Measurements from ENCODE around the gene NFATC3. TPM values are rescaled to one million over a fixed set of nuclear protein-coding genes. Genes with fewer than 3 reads are reported as not detected.

Gene NFATC3
- total RNA-seq, 1 experiment from 2014 or later: 37.2 TPM

DNA sequence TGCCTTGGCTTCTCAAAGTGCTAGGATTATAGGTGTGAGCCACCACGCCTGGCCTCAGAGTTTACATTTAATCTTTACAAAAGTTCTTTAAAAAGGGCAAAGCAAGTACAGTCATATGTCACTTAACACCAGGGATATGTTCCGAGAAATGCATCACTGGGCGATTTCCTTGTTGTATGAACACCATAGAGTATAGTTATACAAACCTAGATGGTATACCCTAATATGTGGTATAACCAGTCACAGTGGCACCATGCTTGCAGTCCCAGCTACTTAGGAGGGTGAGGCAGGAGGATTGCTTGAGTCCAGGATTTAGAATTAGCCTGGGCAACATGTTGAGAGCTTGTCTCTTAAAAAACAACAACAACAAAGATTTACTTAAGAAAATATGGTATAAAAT lies 51.3 kb downstream of the NFATC3 start:
- Histone ChIP-seq H3K79me2 (ENCODE audit: low read depth) (peaks cover 3% of the 10 kb centered on the region; the same call in 1 of the 2 replicates), H2AFZ (no peak overlapping the region), H3K27me3 (ENCODE audit: insufficient read depth, low read depth) (no peaks in the 10 kb centered on the region), H3K9me3 (ENCODE audit: insufficient read depth, low read depth) (no peaks in the 10 kb centered on the region), H3K27ac (no peak overlapping the region), H3K4me3 (no peak overlapping the region), H3K4me1 (replicated peaks; ENCODE audit: insufficient read depth) (peaks cover 4% of the 10 kb centered on the region), H4K20me1 (ENCODE audit: insufficient read depth) (no peaks in the 10 kb centered on the region), H3K36me3 (ENCODE audit: low read depth) (0 out of 2 replicates have a peak, but pooled peaks cover 3% of the 10 kb centered on the region), H3F3A (ENCODE audit: insufficient read depth, low read depth) (peaks cover 4% of the 10 kb centered on the region; the same call in 1 of the 2 replicates), H3K4me2 (no peak overlapping the region), H3K9me2 (ENCODE audit: insufficient read depth) (no peaks in the 10 kb centered on the region)
- intact Hi-C loops (cut with micrococcal nuclease; ENCODE audit: unreplicated experiment): no loop called here
- BruUV-seq (replicated peaks): no TSS peak
- ChIA-PET CTCF (no interaction called here), POLR2A (ENCODE audit: unreplicated experiment) (no interaction called here)
- DNase-seq: no peak
- TF ChIP-seq, protein P1, sequence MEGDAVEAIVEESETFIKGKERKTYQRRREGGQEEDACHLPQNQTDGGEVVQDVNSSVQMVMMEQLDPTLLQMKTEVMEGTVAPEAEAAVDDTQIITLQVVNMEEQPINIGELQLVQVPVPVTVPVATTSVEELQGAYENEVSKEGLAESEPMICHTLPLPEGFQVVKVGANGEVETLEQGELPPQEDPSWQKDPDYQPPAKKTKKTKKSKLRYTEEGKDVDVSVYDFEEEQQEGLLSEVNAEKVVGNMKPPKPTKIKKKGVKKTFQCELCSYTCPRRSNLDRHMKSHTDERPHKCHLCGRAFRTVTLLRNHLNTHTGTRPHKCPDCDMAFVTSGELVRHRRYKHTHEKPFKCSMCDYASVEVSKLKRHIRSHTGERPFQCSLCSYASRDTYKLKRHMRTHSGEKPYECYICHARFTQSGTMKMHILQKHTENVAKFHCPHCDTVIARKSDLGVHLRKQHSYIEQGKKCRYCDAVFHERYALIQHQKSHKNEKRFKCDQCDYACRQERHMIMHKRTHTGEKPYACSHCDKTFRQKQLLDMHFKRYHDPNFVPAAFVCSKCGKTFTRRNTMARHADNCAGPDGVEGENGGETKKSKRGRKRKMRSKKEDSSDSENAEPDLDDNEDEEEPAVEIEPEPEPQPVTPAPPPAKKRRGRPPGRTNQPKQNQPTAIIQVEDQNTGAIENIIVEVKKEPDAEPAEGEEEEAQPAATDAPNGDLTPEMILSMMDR (conservative IDR thresholded peaks at IDR 0.05): no peak

DNA sequence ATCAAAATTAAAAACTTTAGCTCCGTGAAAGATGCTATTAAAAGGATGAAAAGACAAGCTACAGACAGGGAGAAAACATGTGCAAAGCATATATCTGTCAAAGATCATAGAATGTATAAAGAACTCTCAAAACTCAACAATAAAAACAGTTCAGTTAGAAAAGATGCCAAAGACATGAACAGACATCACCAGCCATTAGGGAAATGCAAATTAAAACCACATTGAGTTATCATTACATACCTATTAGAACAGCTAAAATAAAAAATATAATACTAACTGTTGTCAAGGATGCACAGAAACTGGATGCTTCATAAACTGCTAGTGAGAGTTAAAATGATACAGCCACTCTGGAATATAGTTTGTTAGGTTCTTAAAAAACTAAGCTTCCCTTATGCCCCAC lies 58.8 kb downstream of the NFATC3 start:
- H3K79me2 ChIP-seq (ENCODE audit: low read depth): peaks cover 16% of the 10 kb centered on the region
- intact Hi-C loops (cut with micrococcal nuclease; ENCODE audit: unreplicated experiment): loop anchor here (10.0 kb wide), 1 partner anchor 49 kb away; no protein-coding TSS in a partner anchor
- H3K4me3 ChIP-seq: no peak overlapping the region
- H3K36me3 ChIP-seq (ENCODE audit: low read depth): no peaks in the 10 kb centered on the region
- H3K9me3 ChIP-seq (ENCODE audit: insufficient read depth, low read depth): no peaks in the 10 kb centered on the region
- no peak for DNase-seq
- ChIA-PET CTCF (no interaction called here), POLR2A (ENCODE audit: unreplicated experiment) (no interaction called here)
- H3K4me2 ChIP-seq: no peak overlapping the region
- H3F3A ChIP-seq (ENCODE audit: insufficient read depth, low read depth): peaks cover 10% of the 10 kb centered on the region
- H3K27ac ChIP-seq: no peak overlapping the region
- BruUV-seq (replicated peaks): no TSS peak
- peaks cover 35% of the 10 kb centered on the region for H3K4me1 ChIP-seq (replicated peaks; ENCODE audit: insufficient read depth)
- H2AFZ ChIP-seq: no peak overlapping the region
- TF ChIP-seq EZH2 (IDR thresholded peaks at IDR 0.05; ENCODE audit: low read depth): no peak
- TF ChIP-seq, protein P1 (conservative IDR thresholded peaks at IDR 0.05): no peak
- H4K20me1 ChIP-seq (ENCODE audit: insufficient read depth): no peaks in the 10 kb centered on the region
- no peaks in the 10 kb centered on the region for H3K27me3 ChIP-seq (ENCODE audit: insufficient read depth, low read depth)
- no peaks in the 10 kb centered on the region for H3K9me2 ChIP-seq (ENCODE audit: insufficient read depth)

DNA sequence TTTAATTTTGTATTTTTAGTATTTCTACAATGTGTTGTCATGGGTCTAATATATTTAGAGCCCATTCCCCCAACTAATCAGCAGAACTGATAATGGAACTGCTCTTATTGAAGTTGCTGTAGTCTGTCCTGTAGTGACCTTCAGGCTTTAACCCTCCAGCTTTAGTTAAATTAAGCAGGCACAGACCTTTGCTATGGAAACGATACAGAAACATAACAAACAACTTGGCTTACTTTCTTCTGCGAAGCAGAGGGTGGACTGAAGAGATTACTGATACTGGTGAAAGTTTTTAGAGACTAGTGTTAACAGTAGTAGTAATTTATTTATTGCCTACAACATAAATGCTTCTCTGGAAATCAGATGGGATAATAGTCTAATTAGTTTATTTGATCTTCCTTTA lies 61.4 kb downstream of the NFATC3 start:
- POLR2A ChIA-PET (ENCODE audit: unreplicated experiment): interaction anchor here (0.6 kb wide), 1 partner anchor 503 kb away, joined by 3 read pairs; no protein-coding TSS in a partner anchor
- CTCF ChIA-PET: no interaction called here
- no peak overlapping the region for H3K4me3 ChIP-seq
- H3K79me2 ChIP-seq (ENCODE audit: low read depth): peaks cover 12% of the 10 kb centered on the region
- no peaks in the 10 kb centered on the region for H3K36me3 ChIP-seq (ENCODE audit: low read depth)
- BruUV-seq (replicated peaks): no TSS peak
- H3F3A ChIP-seq (ENCODE audit: insufficient read depth, low read depth): peaks cover 6% of the 10 kb centered on the region
- H3K4me1 ChIP-seq (replicated peaks; ENCODE audit: insufficient read depth): peaks cover 31% of the 10 kb centered on the region
- H3K27ac ChIP-seq: 0 out of 2 replicates have a peak overlapping the region, but pooled peaks have one; percentile 37
- no peak for DNase-seq
- H3K4me2 ChIP-seq: no peak overlapping the region
- H3K27me3 ChIP-seq (ENCODE audit: insufficient read depth, low read depth): no peaks in the 10 kb centered on the region
- H4K20me1 ChIP-seq (ENCODE audit: insufficient read depth): no peaks in the 10 kb centered on the region
- H3K9me3 ChIP-seq (ENCODE audit: insufficient read depth, low read depth): no peaks in the 10 kb centered on the region
- TF ChIP-seq, protein P1 (conservative IDR thresholded peaks at IDR 0.05): no peak
- no peaks in the 10 kb centered on the region for H3K9me2 ChIP-seq (ENCODE audit: insufficient read depth)
- no peak overlapping the region for H2AFZ ChIP-seq
- intact Hi-C loops (cut with micrococcal nuclease; ENCODE audit: unreplicated experiment): loop anchor here (10.0 kb wide), 1 partner anchor 52 kb away; no protein-coding TSS in a partner anchor

Measured in PC-9 (cell line).